Keratinocyte (primary cell): Measurements from ENCODE around the gene HIGD2B.
"Not testable (repeated sequence)": the region's sequence is repeated elsewhere in the genome, so short reads cannot be mapped to it uniquely, and the experiment has no call there.

ENCODE experiments used
- CTCF ChIP-seq, 3 experiments: IDR thresholded peaks in 1 of 3; conservative IDR thresholded peaks in 1 of 3; optimal IDR thresholded peaks in 1 of 3; 2 replicates in 2 of 3; 3 replicates in 1 of 3; pipeline versions ENCODE3 to v1.5.1; 2011; ENCODE audit warnings: low read length in 3 of 3, mild to moderate bottlenecking in 3 of 3, moderate library complexity in 2 of 3, control low read depth in 1 of 3, inconsistent platforms in 1 of 3; ENCODE audit not compliant: insufficient read depth in 2 of 3; ENCODE audit errors: extremely low read depth in 1 of 3
- EZH2 ChIP-seq: IDR thresholded peaks from one replicate; pipeline ENCODE4 v1.6.1; 2012; ENCODE audit warnings: inconsistent platforms, mild to moderate bottlenecking, low read length, moderate library complexity

- not testable (repeated sequence) for TF ChIP-seq CTCF (optimal IDR thresholded peaks at IDR 0.05 in 1 of 3, IDR thresholded peaks at IDR 0.05 in 1 of 3, conservative IDR thresholded peaks at IDR 0.05 in 1 of 3; ENCODE audit: extremely low read depth in 1 of 3, insufficient read depth in 2 of 3, low read length in 3 of 3); EZH2
Measured at GRCh38 chr15:72656014-72656413, 30.0 kb downstream of the HIGD2B start.
